HG03469 (cell line): ENCODE results near the gene ZBTB40.

Experiments
- ATAC-seq: cut with Tn5 transposase; IDR thresholded peaks from one replicate; pipeline ENCODE4 v1.9.1; 2021; ENCODE audit warnings: mild to moderate bottlenecking, moderate library complexity, moderate number of reproducible peaks; ENCODE audit not compliant: unreplicated experiment

The ZBTB40 gene

GRCh38 chr1:22529901-22530621, 78.4 kb downstream of the ZBTB40 start:
- no peak for ATAC-seq

- ATAC-seq, result no peak
Observed at GRCh38 chr1:22530715-22531114, 79.1 kb downstream of the ZBTB40 start.

GRCh38 chr1:22531251-22531650, 79.6 kb downstream of the ZBTB40 start:
- no peak for ATAC-seq

- ATAC-seq, result no peak
Observed at GRCh38 chr1:22533244-22533895, 81.7 kb downstream of the ZBTB40 start.

- ATAC-seq, result no peak
Observed at GRCh38 chr1:22534951-22535350, 83.3 kb downstream of the ZBTB40 start.

GRCh38 chr1:22535399-22535798, 83.7 kb downstream of the ZBTB40 start:
- ATAC-seq, result no peak

- no peak for ATAC-seq
Observed at GRCh38 chr1:22536506-22536905, 84.9 kb downstream of the ZBTB40 start.

- ATAC-seq, result no peak
Observed at GRCh38 chr1:22537441-22538139, 85.9 kb downstream of the ZBTB40 start.

- no peak for ATAC-seq
Observed at GRCh38 chr1:22539510-22540118, 88.0 kb downstream of the ZBTB40 start.

GRCh38 chr1:22540337-22540736, 88.7 kb downstream of the ZBTB40 start:
- no peak for ATAC-seq

GRCh38 chr1:22542886-22543285, 91.2 kb downstream of the ZBTB40 start:
- ATAC-seq, result no peak

- ATAC-seq, result no peak
Observed at GRCh38 chr1:22543679-22544078, 92.0 kb downstream of the ZBTB40 start.

- no peak for ATAC-seq
Observed at GRCh38 chr1:22544606-22545005, 93.0 kb downstream of the ZBTB40 start.

- ATAC-seq, result no peak
Observed at GRCh38 chr1:22545141-22545540, 93.5 kb downstream of the ZBTB40 start.

GRCh38 chr1:22547186-22547817, 95.7 kb downstream of the ZBTB40 start:
- no peak for ATAC-seq

- no peak for ATAC-seq
Observed at GRCh38 chr1:22547818-22548462, 96.3 kb downstream of the ZBTB40 start.

GRCh38 chr1:22550021-22550420, 98.4 kb downstream of the ZBTB40 start:
- no peak for ATAC-seq

GRCh38 chr1:22551591-22551990, 99.9 kb downstream of the ZBTB40 start:
- no peak for ATAC-seq

GRCh38 chr1:22552021-22552420, 100.4 kb downstream of the ZBTB40 start:
- ATAC-seq, result no peak

GRCh38 chr1:22553104-22553880, 101.6 kb downstream of the ZBTB40 start:
- ATAC-seq, result no peak
